Measurements from ENCODE around the gene KIAA0825. TPM values are rescaled to one million over a fixed set of nuclear protein-coding genes. Genes with fewer than 3 reads are reported as not detected.

KIAA0825 gene
- polyA plus RNA-seq, 3 donors: 0.56 to 1.3 (median 0.89) TPM

GRCh38 chr5:94403483-94403882 is 214.9 kb downstream of the KIAA0825 start:
- no peak overlapping the region for H3K4me3 ChIP-seq (replicated peaks in 1 of 3; ENCODE audit: low read depth in 2 of 3, low read length in 3 of 3)
- no peaks in the 10 kb centered on the region for H4K20me1 ChIP-seq (ENCODE audit: insufficient read depth, low read length)
- no peak overlapping the region for H3K9ac ChIP-seq (ENCODE audit: insufficient read depth, low read length, poor library complexity, severe bottlenecking)
- H3K4me1 ChIP-seq (ENCODE audit: control insufficient read depth in 1 of 2, insufficient read depth in 2 of 2, low read length in 2 of 2): no peaks in the 10 kb centered on the region
- no peak overlapping the region for H3K27ac ChIP-seq (ENCODE audit: low read depth in 1 of 2, low read length in 2 of 2)
- no peak for TF ChIP-seq CTCF (IDR thresholded peaks at IDR 0.05)
- no peak for DNase-seq
- H3K79me2 ChIP-seq (ENCODE audit: insufficient read depth, low read length): no peaks in the 10 kb centered on the region
- peaks cover 0 to 2% of the 10 kb centered on the region in 2 donors for H3K36me3 Mint-ChIP-seq
- H3K36me3 ChIP-seq (replicated peaks in 1 of 2; ENCODE audit: control insufficient read depth in 1 of 2, insufficient read depth in 2 of 2, low read length in 2 of 2): no peaks in the 10 kb centered on the region
- no peaks in the 10 kb centered on the region for H3K9me3 ChIP-seq (replicated peaks in 1 of 2; ENCODE audit: control insufficient read depth in 1 of 2, insufficient read depth in 1 of 2, low read length in 2 of 2)
- no peak overlapping the region for H2AFZ ChIP-seq (ENCODE audit: insufficient read depth, low read depth, low read length, poor library complexity, severe bottlenecking)
- intact Hi-C loops (cut with micrococcal nuclease): no loop called here
- no peak overlapping the region for H3K4me2 ChIP-seq (replicated peaks; ENCODE audit: extremely low read depth, low read length, poor library complexity, severe bottlenecking)
- 95% methylated on average over 4 of the region's 5 CpGs for WGBS (ENCODE audit: insufficient coverage)
- no peaks in the 10 kb centered on the region for H3K27me3 Mint-ChIP-seq (ENCODE audit: low read depth in 3 of 3)
- H3K4me1 Mint-ChIP-seq: no peaks in the 10 kb centered on the region
- no peak overlapping the region for H3K27ac Mint-ChIP-seq
- H3K9me3 Mint-ChIP-seq: peaks cover 0 to under 1% (median 0%) of the 10 kb centered on the region in 7 donors
- H3K4me3 Mint-ChIP-seq: no peak overlapping the region
- no peaks in the 10 kb centered on the region for H3K27me3 ChIP-seq (ENCODE audit: control insufficient read depth in 2 of 2, insufficient read depth in 2 of 2, low read length in 2 of 2)

- Histone ChIP-seq H3K36me3 (replicated peaks in 1 of 2; ENCODE audit: control insufficient read depth in 1 of 2, insufficient read depth in 2 of 2, low read length in 2 of 2) (no peaks in the 10 kb centered on the region), H3K4me3 (replicated peaks in 1 of 3; ENCODE audit: low read depth in 2 of 3, low read length in 3 of 3) (no peak overlapping the region), H3K27ac (ENCODE audit: low read depth in 1 of 2, low read length in 2 of 2) (no peak overlapping the region), H2AFZ (ENCODE audit: insufficient read depth, low read depth, low read length, poor library complexity, severe bottlenecking) (no peak overlapping the region), H3K9me3 (replicated peaks in 1 of 2; ENCODE audit: control insufficient read depth in 1 of 2, insufficient read depth in 1 of 2, low read length in 2 of 2) (no peaks in the 10 kb centered on the region), H3K4me2 (replicated peaks; ENCODE audit: extremely low read depth, low read length, poor library complexity, severe bottlenecking) (no peak overlapping the region), H3K9ac (ENCODE audit: insufficient read depth, low read length, poor library complexity, severe bottlenecking) (no peak overlapping the region), H3K79me2 (ENCODE audit: insufficient read depth, low read length) (no peaks in the 10 kb centered on the region), H3K4me1 (ENCODE audit: control insufficient read depth in 1 of 2, insufficient read depth in 2 of 2, low read length in 2 of 2) (no peaks in the 10 kb centered on the region), H3K27me3 (ENCODE audit: control insufficient read depth in 2 of 2, insufficient read depth in 2 of 2, low read length in 2 of 2) (no peaks in the 10 kb centered on the region), H4K20me1 (ENCODE audit: insufficient read depth, low read length) (no peaks in the 10 kb centered on the region)
- peaks cover 0 to 4% (median 1%) of the 10 kb centered on the region in 7 donors for H3K9me3 Mint-ChIP-seq
- H3K4me3 Mint-ChIP-seq: no peak overlapping the region
- intact Hi-C loops (cut with micrococcal nuclease): no loop called here
- no peaks in the 10 kb centered on the region for H3K36me3 Mint-ChIP-seq
- no peak for DNase-seq
- TF ChIP-seq CTCF (IDR thresholded peaks at IDR 0.05): no peak
- no peaks in the 10 kb centered on the region for H3K27me3 Mint-ChIP-seq (ENCODE audit: low read depth in 3 of 3)
- H3K27ac Mint-ChIP-seq: no peak overlapping the region
- H3K4me1 Mint-ChIP-seq: no peaks in the 10 kb centered on the region
- WGBS (ENCODE audit: insufficient coverage): no CpG with 5 or more reads among the region's 3 CpGs
These were observed 216.3 kb downstream of the KIAA0825 start for GRCh38 chr5:94402096-94402495.

Measured in CD14-positive monocyte (primary cell).